IPS-11a (cell line): Measurements from ENCODE around the gene LARGE1.

Experiments used
- H3K4me3 ChIP-seq: one replicate; pipeline ENCODE4 v1.5.1; 2013; ENCODE audit warnings: low read depth, low read length, control low read depth

The LARGE1 gene

DNA sequence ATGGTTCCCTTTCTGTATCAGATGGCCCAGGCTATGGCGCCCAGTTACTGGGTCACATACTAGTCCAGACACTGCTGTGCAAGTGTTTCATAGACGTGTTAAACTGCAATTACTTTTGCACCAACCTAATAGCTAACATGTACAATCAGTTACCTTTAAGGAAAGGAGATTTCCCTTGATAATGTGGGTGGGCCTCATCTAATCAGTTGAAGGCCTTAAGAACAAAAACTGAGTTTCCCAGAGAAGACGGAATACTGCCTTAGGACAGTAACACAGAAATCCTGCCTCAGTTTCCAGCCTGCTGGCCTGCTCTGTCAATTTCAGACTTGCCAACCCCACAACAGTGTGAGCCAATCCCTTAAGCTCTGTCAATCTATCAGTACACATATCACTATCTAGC, 632.2 kb downstream of the LARGE1 start:
- H3K4me3 ChIP-seq: no peak overlapping the region

DNA sequence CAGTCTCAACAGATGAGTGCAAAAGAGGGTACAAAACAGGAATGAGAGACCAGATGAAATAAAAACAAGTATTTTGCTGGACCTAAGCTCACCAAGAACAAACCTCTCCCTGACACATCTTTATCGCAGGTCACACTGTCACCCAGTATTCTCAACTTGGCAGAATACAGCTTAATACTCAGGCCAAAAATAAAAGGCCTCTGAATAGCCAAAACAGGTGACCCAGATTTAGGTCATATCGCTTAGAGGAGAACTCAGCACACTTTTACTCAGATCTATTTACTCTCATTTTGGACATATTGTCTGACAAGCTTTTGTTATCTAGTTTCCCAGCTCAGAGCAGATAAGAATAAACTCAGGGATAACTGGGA, 645.2 kb downstream of the LARGE1 start:
- H3K4me3 ChIP-seq: no peak overlapping the region

DNA sequence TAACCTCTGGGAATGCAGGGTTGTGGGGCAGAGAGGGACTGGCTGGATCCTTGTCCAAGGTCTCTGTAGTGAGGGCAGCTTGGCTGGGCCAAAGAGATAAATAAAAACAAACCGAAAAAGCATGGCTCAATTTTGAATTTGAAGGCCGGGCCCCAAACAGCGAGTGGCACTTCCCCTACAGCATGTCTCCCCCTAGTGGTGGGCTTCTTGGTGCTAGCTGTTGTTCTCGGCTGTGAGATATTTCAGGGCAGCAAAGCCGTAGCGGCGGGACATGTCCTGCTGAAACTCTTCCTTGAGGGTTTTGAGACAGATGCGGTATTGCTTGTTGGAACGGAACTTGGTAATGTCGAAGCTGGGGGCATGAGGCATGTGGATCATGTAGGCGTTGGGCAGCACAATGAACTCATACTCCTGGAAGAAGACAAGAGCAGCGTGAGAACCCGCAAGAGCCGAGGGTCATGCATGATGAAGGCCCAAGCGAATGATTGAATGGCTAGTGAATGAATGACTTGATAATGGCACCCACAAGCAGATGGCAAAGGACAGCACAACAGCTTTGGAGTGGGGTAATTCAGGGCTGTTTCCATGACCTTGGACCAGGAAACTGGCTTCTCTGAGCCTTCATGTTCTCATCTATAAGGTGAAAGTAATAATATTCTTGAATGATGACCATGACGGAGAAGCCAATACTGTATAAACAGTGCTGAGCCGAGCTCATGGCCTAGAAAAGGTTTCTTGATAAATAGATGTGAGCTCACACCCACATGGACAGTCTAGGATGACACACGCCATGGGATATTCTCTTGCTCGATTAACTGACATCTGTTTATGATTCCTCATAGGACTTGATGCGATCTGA, 645.8 kb downstream of the LARGE1 start:
- no peak overlapping the region for H3K4me3 ChIP-seq

DNA sequence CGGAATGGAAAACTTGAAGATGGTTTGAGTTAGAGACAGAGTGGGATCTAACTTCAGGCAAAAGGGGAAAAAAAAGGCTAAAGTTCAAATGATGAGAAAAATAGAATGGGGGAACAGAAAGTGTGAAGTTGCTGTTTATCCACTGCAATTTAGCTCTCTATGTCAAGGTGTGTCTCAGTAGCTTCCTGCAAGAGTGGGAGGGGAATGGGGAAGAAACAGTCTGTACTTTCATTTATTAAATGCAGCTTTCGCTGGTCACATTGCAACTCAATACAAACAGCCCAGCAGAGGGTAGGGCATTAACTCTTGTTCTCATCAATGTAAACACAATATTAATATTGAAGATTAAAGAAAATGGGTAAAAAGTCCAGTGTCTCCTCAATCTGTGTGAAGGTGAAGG, 647.4 kb downstream of the LARGE1 start:
- no peak overlapping the region for H3K4me3 ChIP-seq

DNA sequence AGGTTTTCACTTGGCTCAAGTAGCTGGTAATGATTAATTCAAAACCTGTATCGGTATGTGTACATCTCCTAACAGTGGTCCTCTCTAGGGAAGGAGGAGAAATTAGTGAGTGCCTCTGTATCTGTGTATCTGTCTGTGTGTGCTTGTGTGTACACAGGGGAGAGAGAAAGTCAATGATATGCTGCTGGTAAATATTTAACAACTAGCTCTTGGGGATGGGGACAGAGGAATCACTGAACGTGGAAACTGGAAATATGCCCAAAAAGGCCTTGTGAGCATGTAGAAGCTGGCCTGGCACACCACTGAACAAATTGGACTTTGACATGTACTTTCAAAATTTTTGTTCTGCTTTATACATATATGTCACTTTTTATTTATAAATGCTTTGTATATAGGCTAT, 648.1 kb downstream of the LARGE1 start:
- no peak overlapping the region for H3K4me3 ChIP-seq

DNA sequence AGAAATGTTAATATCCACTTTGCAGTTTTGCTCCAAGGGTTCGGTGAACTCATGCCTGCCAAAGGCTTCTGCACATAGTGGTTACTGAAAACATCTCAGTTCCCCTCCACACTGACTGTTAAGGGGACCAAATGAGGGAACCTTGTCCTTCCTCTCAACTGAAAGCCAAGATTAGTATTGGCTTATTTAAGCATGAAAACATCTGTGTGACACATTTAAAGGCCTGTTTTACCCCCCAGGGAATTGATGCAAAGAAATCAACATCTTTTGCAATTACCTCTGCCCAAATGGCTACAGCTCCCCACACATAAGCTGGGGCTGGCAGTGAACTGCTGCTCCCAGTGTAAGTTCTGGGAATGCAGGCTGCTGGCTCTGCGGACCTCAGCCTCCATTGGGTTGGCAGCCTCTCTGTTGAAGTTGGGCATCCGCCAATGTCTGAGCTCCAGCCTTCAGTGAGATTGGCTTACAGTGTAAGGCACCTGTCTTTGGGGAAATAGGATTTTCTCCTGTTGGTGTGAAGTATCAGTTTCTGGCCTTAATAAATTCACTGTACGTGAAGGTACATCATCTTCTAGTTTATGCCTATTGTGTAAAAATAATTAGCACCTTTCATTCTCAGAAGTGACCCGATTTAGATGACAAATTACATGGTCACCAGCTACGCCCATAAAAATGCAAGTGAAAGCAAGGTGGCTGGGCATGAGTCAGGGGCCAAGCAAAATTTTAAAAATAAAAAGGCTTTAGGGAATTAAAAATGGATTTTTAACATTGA, 648.7 kb downstream of the LARGE1 start:
- no peak overlapping the region for H3K4me3 ChIP-seq

DNA sequence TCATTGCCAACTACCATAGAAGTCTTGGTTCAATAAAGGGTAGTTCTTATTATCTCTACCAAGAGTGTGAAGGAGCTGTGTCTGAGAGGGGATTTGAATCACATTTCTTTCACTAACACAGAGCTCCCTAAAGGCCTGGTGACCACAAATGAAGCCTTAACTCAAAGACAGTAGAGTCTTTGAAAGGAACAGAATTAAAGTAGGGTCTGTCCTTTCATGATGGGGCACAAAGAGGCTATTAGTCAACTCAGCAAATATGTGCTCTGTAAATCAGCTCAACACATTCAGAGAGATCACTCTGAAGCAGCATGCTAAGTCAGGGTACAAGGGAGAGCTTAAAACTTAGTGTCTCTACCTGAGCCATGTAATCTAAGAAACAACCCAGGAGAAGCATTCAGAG, 649.7 kb downstream of the LARGE1 start:
- no peak overlapping the region for H3K4me3 ChIP-seq

DNA sequence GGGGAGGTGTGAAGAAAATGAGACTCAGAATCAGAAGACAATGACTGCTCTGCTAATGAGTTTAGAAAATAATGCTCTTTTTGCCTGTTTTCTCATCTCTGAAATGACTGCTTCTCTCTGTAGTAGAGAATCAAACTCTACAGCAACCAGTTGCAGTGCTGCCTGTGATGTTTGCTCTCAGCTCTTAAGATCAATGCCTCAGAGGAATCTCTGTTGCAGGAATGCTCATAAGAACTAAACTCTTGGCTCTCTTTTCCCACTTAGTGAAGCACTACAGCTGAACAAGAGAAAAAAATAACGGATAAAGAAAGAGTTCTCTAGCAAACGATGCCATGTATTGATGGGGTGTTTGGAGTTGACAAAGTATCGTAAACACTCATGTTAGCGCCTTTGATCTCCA, 658.6 kb downstream of the LARGE1 start:
- no peak overlapping the region for H3K4me3 ChIP-seq

DNA sequence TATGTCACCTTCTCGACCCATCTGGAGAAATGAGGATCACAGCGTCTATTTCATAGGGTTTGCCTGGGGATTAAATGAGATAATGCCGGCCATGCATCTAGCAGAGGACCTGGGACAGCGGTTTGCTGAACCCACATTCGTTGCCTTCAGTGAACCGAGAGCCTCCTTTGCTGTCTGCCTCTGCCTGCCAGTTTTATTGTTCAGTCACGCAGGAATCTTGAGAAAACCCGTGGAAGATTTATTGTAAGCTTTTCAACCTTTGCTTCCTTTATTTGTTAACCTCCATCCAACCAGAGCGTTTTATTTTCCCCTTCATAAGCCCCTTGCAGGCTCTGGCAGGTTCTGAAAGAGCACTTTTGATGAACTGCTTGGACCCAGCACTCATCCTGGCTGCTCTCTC, 659.8 kb downstream of the LARGE1 start:
- no peak overlapping the region for H3K4me3 ChIP-seq

DNA sequence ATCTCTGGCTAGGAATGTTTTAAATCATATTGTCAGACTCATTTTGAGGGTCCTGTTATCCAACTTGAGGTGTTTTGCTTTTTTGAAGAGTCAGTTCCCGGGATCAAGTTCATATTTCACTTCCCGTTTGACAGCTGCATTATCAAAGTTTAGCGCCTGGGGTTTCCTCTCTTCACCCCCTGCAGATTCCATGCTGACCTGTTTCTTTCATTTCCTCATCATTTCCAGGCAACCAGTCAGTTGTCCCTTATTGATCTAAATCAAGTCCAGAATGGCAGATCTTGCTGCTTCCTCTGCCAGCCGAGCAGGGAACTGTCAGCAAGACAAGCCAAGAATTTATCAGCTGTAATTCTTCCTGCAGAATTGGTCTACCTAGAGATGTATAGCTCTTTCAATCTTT, 664.5 kb downstream of the LARGE1 start:
- H3K4me3 ChIP-seq: no peak overlapping the region

DNA sequence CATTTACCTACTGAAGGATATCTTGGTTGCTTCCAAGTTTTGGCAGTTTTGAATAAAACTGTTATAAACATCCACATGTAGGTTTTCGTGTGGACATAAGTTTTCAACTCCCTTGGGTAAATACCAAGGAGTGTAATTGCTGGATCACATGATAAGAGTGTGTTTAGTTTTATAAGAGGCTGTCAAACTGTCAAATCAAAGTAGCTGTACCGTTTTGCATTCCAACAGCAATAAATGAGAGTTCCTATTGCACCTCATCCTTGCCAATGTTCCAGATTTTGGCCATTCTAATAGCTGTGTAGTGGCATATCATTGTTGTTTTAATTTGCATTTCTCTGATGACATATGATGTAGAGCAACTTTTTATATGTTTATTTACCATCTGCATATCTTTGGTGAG, 671.3 kb downstream of the LARGE1 start:
- H3K4me3 ChIP-seq: no peak overlapping the region

DNA sequence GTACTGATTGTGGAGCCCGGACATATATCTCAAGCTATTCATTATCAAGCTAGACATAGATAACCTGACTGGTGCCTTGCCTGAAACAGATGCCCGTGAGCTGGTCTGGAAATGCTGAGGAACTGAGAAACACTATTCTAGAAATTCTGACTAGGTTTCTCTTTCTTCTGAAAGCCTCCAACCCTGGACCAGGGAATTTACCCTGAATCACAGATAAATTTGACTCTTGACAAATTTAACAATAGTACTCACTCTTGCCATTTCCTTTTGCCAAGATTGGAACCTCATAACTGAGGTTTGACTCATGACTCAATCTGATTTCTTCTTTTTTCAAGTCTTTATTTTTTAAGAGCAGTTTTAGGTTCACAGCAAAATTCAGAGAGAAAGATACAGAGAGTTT, 672.5 kb downstream of the LARGE1 start:
- H3K4me3 ChIP-seq: no peak overlapping the region

DNA sequence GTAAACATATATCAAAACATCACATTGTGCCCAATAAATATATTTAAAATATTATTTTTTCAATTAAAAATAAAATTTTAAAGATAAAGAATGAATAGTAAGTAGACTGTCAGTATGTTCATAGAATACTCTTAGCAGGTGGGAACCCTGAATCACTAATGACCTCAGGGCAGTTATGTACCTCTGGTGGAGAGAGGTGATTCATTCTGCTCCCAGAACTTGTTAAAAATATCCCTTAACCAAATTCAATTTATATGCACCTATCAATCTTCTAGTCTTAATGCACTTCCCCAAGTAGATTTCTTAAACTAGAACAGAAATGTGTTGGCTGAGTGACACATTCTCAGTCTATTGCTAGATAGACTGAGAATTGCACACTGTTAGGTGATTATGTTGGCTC, 678.2 kb downstream of the LARGE1 start:
- H3K4me3 ChIP-seq: no peak overlapping the region

DNA sequence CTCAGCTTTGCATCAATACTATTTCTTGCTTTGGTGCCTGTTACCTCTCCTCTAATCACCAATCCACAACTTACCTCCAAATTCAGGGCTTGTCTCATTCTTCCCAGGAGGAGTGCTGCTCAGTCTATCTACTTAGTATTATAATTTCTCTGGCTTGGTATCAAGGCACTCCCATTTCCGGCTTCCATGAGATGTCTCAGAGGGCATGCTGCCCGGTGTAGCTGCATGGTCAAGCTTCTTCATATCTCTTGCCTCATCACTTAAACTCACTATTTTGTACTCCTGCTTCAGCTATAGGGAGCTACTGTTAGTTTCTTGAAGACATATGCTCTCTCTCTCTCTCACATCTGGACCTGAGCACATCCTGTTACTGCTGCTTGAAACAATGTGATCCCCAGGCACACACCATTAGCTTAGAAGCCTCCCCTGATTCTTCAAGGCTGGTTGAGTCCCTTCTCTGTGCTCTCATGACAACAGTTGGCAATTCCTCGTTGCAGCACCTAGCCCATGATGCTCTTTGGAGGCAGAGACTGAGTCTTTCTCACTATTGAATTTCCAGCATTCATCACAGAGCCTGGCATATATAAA, 679.3 kb downstream of the LARGE1 start:
- no peak overlapping the region for H3K4me3 ChIP-seq

DNA sequence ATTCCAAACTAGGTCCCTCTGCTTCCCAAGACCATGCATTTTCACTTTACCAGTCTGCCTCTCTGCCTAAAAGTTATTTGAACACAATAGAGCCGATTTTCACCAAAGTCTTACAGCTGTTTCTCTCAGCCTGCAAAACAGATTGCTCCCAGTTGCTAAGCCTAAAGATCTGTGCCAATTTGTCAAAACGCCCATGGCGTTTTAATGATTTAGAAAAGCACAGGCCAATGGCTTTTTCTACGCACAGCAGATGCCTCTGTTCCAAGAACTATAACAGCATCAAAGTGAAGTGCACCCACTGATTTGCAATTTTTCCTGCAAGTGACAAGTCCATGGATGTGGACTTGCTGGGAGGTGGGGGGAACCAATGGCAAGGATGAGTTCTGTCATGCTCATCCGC, 688.2 kb downstream of the LARGE1 start:
- H3K4me3 ChIP-seq: no peak overlapping the region

DNA sequence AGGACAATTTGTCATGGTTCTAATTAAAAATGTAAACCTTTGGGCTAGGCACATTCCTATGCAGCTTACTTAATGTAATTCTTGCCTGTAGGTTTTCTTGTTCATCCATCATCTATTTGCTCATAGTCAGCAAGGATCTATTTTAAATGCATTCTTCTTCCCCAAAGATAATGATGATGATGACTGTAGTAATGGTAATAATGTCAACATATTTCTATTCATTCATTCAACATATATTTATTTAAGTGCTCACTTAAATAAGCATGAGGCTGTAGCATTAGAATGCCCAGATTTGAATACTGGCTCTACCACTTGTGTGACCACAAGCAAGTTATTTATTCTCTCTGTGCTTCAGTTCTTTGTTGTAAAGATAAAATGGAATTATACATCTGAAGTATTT, 692.5 kb downstream of the LARGE1 start:
- H3K4me3 ChIP-seq: no peak overlapping the region

DNA sequence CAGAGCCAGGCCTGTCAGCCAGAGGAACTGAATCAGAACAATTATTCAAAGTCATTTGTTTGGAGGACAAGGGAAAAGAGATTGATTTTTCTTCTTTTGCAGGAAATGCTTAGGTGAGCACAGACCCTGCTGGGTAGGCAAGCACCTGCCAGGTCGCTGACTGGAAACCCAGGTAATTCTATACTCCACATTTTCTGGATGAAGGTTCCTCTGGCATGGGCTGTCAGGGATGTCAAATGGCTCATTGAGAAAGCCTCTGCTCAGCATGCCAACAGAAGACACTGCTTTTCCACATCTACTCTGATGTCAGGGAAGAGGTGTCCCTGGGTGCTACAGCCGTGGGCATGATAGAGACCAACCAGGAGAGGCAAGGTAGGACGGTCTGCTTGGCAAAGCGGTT, 695.4 kb downstream of the LARGE1 start:
- no peak overlapping the region for H3K4me3 ChIP-seq
